D341Med (cell line): ENCODE results near the gene TMEM107.
A peak's percentile ranks its signal among the peaks of the same experiment; 100 is the strongest.
"Not testable (repeated sequence)": the region's sequence is repeated elsewhere in the genome, so short reads cannot be mapped to it uniquely, and the experiment has no call there.

Experiments used
- DNase-seq: peaks from one replicate; pipeline ENCODE4 v3.0.0; 2012; ENCODE audit warnings: low spot score

Gene TMEM107

DNA sequence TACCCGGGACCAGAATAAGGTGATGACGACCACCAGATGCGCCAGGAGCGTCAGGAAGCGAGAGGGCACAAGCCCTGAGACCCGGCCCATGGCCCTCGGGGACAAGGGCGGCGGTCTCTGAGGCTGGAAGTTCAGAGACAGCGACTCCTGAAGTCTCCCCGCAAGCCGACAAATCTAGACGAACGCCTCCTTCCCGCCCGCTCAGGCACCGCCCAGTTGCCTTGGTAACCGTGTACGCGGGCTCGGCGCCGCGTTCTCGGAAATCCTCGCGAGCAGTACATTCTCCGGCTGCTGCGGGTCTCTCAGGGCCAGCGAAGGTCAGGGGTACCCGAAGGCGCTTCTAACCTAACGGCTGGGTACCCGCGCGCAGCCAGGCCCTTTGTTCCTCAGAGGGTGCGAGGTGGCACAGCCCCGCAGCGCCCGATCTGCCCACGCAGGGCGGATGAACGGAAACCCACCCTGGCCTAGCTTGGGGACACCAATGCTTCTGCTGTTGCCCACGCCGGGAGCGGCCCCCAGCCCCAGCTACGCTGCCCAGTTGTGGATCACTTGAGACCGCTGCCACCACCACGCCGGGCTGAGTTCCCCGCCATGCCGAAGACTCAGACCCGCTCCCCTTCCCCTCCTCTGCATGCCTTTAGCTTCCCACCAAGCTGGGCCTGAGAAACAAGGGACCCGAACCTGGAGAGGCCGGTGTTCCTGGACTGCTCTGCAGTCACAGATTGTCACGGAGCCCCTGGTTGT, at the start of gene TMEM107:
Gene TMEM107 (minus strand): TSS at position 184 of the 744 bp plus-strand sequence. CDS start 94 bp downstream, at position 90.
- DNase-seq = peak; percentile 80

DNA sequence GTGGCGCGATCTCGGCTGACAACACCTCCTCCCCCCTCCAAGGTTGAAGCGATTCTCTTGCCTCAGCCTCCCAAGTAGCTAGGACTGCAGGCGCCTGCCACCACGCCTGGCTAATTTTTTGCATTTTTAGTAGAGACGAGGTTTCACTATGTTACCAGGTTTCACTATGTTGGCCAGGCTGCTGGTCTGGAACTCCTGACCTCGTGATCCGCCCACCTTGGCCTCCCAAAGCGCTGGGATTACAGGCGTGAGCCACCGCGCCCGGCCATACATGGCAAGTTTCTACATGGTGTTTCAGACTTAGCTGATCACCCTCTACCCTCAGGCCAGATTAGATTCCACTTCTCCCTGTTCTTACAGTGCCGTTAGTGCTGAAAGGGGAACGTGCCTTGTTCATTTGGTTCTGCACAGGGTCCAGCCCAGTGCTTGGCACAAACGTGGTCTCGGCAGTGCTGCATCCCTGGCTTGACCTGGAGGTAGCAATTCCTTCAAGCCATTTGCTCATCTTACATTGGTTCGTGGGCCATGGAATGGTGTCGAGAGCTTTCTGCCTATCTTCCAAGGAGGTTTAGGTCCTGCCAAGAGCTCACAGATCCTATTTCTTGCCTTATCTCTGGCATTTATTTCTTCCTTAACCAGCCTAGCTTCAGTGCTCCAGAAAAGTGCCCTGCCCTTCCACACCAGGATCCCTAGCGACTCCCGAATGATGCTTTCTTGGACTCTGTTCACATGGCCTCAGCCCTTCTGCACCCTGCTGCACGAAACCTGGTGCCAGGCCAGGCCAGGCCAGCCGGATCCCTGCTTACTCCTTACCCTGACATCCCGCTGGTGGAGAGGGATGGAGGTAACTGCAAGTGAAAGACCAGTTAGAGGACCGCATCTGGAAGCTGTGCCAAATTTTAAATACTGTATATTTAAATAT, 49.0 kb upstream of the TMEM107 start:
- no peak for DNase-seq

DNA sequence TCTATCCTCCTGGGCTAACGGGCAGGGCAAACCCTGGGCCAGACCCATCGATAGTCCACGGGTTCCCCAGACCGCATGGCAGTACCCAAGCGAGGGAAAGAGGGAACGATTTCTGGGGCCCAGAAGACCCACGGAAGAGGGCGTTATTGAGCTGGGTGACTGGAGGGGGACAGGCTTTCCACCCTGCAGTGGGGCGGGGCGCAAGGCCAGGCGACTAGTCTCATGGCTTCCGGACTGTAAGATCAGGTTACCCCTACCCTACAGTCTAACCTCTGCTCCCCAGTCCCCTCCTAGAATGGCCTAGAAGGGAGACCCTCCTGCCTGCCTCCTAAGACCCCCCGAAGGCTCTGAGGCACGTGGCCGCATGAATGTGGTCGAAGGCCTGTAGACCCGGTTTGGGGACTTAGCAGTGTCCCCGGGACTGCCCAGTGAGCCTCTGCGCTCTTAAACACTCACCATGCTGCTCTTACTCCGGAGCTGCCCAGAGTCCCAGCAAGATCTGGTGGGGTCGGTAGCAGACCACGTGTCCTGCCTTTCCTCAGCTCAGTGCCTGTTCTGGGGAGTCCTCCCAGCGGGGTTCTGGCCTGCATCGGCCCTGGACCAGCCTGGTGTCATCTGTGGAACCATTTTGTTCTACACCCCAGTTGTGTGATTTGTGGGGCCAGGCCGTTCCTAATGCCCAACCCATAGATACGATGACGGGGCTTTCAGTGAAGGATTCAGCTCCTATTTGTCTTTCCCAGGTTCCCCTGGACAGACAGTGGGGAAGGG, 47.4 kb upstream of the TMEM107 start:
- peak; percentile 38 for DNase-seq

DNA sequence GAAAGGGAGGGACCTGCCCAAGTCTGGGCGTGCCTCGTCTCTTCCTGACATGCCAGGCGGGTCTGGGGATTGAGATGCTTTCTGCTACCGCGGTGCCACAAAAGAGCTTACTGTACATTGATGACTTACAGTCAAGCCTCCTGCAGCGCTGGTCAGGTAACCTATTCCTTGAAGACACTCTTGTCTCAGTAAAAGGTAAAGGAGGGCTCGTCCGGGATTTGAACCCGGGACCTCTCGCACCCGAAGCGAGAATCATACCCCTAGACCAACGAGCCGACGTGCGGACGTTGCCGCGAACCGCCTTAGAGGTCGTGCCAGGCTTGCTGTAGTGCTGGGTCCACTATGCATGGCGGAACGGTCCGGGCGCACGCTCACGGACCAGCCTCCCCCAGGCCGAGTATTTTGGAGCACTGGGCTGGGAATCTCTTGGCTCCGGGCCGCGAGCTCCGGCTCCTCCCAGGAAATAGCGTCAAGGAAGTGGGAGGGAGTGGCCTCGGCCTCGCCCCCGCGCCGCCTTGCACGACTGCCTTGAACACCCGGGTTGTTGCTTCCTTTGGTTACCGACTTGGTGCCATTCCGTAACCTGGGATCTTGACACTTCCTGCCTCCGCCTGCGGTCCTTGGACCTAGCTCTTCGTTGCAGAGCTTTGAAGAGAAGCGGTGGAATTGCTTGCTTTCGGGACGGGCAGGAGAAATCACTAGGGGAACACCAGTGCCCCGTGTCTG, 46.6 kb upstream of the TMEM107 start:
- DNase-seq = peak; percentile 66

DNA sequence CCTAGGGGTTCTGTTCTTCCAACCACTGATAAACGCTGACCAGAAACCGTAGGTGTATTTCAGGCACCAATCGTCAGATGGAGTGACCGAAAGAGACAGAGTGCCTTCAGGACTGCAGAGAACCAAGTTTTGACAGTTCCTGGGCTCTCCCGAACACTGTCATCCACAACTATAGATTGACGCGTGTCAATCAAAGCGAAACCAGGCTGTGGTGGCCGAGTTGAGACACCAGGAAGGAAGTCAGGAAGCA, 46.1 kb upstream of the TMEM107 start:
- DNase-seq = no peak

DNA sequence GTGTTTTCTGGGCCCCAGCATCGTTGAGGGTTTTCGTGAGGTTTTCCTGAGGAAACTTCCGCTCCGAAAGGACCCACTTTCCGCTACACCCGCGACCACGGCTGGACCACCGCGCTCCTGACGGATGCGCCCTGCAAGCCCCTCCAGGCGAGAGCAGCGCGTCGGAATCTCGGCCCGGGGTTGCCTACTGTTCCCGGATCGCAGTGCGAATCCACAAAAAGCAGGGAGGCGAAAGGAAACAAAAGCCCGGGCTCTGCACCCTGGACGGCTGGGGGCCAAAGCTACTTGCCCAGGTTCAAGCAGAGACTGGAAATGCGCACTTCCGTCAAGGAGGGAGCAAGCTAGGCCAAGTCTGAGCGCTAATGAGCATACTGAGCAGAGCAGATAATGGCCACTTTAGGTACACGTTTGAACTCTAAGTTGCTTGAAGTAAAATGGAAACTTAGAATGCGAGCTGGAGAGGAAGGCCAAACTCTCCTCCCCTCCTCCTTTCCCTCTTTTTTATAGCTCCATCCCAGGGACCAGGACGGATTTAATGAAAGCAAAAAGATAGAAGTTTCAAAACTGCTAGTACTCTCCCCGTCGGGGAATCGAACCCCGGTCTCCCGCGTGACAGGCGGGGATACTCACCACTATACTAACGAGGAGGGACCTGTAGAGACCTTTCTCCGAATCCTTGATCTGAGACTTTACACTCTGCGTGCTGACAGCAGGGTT, 45.6 kb upstream of the TMEM107 start:
- peak; percentile 31 for DNase-seq

DNA sequence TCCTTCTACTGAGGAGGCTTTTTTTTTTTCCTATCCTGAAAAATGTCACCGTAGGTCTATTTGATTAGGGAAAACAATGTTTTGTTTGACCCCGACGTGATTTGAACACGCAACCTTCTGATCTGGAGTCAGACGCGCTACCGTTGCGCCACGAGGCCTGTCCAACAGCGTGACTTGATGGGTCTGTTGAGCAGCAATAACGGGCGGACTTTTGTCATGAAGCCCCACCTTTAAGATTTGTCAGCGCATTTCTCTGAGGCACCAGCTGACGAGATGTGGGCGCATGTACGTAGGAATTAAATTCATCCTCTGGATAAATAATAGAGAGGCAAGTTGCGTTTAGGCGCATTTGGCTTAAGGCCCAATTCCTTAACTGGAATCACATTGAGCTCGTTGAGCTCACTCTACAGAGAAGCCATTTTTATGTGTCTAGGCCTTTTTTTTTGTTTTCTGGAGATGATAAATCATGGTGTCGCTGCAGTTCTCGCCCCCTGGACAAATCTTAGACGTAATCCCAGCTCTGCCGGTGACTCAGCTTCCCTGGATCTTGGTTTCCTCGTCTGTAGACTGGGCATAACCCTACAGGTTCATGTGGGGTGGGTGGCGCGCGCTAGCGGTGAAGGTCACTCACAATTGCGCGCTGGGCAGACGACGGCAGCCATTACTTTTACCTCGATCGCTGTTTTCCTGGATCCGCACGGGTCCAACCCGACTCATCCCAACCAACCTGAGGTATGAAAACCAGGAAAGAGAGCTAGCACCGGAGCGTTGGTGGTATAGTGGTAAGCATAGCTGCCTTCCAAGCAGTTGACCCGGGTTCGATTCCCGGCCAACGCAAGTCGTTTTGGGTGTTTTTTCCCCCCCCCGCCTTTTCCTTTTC, 44.8 kb upstream of the TMEM107 start:
- DNase-seq = peak; percentile 61

DNA sequence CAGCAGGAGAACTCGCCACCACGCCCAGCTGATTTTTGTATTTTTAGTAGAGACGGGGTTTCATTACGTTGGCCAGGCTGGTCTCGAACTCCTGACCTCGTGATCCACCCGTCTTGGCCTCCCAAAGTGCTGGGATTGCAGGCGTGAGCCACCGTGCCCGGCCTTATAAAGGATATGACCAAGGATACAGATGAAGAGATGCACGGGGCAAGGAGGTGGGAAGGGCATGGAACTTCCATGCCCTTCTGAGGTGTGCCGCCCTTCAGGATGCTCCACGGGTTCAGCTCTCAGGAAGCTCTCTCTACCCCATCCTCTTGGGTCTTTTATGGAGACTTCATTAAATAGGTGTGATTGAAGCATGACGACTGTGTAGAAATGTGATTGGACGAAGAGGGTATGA, 37.8 kb upstream of the TMEM107 start:
- DNase-seq = not testable (repeated sequence)

DNA sequence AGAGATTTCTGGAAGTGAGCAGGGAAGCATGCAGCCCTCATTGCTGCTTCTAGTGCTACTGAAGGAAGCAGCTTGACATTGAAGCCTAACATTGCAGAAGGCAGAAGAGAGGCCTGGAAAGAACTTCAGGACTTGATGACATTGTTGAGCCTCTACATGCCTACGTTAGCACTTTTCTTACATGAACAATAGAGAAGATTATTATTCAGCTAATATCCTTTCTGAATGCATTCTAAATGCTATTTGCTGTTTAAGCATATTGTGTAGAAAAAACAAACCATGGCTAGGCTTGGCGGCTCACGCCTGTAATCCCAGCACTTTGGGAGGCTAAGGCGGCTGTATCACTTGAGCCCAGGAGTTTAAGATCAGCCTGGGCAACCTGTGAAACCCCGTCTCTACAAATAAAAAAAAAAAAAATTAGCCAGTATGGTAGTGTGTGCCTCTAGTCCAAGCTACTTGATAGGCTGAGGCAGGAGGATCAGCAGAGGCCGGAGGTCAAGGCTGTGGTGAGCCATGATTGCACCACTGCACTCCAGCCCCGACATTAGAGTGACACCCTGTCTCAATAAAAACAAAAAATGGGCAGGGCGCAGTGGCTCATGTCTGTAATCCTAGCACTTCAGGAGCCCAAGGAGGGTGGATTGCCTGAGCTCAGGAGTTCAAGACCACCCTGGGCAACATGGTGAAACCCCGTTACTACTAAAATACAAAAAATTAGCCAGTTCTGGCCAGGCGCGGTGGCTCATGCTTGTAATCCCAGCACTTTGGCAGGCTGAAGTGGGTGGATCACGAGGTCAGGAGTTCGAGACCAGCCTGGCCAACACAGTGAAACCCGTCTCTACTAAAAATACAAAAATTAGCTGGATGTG, 36.4 kb upstream of the TMEM107 start:
- DNase-seq = no peak

DNA sequence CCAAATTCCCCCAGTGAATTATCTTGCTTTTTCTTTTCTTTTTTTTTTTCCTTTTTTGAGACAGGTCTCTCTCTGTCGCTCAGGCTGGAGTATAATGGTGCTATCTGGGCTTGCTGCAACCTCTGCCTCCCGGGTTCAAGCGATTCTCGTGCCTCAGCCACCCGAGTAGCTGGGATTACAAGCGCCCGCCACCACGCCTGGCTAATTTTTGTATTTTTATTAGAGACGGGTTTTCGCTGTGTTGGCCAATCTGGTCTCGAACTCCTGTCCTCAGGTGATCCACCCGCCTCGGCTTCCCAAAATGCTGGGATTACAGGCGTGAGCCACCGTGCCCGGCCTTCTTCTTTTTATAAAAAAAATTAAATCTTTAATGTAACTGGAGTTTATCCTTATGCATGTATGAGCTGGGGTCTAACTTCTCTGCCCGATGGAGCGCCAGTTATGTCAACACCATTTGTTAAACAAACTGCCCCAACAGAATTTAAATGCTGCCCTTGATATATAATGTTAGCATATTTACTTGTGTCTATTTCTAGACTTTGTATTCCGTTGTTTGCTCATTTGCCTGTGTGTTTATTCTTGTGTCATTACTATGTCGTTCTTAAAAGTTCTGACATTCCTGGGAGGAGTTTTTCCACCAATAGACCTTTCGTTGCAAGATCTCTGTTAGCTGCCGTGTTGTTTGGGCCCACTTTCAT, 34.7 kb upstream of the TMEM107 start:
- DNase-seq = no peak

DNA sequence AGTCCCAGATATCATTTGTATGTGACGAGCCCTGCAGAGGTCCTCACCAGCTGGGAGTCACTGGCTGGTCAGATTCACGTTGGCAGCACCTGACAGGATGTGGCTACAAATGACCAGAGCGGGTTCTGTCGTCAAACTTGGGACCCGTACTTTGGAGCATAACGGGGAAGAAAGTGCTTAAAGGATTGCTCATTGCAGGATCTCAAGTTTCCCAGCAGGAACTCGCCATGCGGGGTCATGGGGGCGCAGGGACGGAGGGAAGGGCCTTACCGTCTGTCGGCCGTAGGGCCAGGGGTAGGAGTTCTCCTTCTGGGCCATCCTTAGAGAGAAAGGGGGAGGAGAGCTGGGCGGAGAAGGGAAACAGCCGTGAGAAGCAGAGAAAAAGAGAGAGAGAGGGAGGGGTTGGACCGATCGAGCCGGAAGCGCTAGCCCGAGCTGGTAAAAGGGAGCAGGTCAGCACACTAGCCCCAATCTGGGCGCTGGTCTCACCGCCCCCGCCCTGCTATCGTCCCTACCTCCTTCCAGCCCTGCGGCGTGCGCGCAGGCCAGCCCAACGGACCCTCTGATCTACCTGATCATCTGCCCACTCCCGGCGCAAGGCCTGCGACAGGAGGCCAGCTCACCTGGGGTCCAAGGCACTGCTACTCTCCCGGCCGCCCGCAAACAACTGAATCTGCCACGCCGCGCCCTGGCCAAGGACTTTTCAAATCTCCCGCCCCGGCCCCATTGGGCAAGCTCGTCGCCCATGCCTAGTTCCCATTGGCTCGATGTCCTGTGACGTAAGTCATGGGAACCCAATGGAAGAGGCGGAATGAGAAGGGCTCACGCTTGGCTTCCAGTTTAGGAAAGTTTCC, 34.0 kb upstream of the TMEM107 start, which contains the start of gene AURKB:
Gene AURKB (minus strand): TSS at position 669 of the 854 bp plus-strand sequence. CDS start 351 bp downstream, at position 318.
- DNase-seq = peak; percentile 89

DNA sequence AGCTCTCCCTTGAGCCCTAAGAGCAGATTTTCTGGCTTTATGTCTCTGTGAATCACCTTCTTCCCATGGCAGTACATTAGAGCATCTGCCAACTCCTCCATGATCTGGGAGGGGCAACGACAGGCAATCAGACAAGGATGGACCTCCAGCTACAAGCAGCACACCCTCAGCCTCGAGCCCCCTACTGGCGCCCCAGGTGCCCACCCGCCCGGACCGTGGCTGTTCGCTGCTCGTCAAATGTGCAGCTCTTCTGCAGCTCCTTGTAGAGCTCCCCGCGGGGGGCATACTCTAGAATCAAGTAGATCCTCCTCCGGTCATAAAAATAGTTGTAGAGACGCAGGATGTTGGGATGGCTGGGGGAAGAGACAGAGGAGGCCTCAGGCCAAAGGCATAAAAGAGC, 30.4 kb upstream of the TMEM107 start:
- DNase-seq = no peak

DNA sequence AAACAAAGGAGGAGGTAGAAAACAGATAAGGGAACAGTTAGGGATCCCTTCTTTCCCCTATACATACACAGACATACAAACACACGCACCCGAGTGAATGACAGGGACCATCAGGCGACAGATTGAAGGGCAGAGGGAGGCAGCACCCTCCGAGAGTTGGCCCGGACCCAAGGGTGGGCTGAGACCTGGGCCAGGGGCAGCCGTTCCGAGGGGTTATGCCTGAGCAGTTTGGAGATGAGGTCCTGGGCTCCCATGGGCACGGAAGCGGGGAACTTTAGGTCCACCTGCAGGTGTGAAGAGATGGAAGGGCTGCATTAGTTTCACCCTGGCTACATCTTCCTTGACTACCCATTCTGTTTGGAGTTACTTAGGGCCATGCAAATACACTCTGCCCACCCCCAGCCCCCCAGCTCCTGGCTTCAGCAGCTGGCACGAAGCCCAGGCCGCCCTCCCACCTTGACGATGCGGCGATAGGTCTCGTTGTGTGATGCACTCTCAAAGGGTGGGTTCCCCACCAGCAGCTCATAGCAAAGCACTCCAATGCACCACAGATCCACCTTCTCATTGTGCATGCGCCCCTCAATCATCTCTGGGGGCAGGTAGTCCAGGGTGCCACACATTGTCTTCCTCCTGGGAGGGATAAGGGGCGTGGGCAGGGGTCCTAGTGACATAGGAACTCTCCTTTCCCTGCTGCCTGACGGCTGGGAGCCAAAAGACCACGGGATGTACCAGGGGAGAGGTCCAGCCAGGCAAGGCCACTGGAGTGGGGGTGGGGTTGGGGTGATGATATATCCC, 28.8 kb upstream of the TMEM107 start:
- no peak for DNase-seq

DNA sequence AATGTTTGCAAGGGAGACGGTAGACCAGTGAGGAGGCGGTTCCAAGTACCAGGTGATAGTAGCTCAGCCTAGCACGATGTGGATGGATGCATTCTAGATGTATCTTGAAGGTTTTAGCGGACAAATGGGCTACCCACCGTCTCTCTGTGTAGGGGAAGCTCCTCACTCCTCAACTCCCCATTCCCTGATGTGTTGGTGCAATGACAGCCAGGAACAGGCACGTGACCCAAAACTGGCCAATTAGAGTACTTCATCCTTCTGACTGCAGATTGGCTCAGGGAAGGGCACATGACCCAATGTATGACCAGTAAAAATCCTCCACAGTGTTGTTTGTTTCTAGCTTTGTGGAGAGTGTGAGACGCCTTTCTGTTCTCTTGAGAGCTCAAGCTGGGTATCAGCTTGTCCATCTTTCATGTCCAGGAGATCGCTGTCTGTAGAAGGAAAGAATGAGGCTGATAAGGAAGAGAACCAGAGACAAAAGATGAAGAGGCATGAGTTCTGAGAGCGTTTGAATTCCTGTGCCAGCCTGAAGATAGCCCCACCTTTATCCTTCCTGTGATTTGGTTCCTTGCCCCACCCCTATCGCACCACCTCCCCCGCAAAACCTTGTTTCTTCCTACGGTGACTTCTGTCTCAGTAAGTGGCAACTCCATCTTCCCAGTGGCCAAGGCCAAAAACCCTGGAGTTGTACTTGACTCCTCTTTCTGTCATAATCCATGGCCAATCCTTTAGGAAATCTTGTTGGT, 16.1 kb upstream of the TMEM107 start:
- no peak for DNase-seq

DNA sequence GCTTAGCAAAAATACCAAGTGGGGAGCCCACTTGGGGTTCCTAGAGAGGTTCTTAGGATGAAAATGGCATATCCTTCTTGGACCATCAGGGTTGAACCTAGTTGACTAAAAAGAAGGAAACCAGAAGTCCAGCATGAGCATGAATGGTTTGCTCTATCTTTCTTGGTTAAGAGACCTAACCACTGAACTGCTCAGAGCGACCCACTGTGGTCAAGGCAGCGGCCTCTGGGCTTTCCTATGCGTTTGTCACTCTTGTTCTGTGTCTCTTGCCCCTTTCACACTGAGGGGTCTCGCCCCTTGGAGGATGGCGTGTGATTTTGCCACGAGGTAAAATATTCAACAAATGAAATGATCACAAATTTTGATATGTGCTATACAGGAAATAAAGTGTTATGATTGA, 14.3 kb upstream of the TMEM107 start:
- DNase-seq = no peak
